ENCODE data around the gene PCK1. TPM values are rescaled to one million over a fixed set of nuclear protein-coding genes. Genes with fewer than 3 reads are reported as not detected.

PCK1 gene
- total RNA-seq, 1 experiment from 2014 or later, result not detected

GRCh38 chr20:57571782-57572416, 11.0 kb downstream of the PCK1 start:
- H2BK120ac ChIP-seq (ENCODE audit: low read depth, low read length, poor library complexity, severe bottlenecking), result no peak overlapping the region
- no peaks in the 10 kb centered on the region; a peak in 1 of 7 replicates for H3K36me3 Mint-ChIP-seq (ENCODE audit: insufficient read depth in 1 of 3, low read depth in 3 of 3)
- H4K20me1 ChIP-seq (ENCODE audit: control insufficient read depth, insufficient read depth, insufficient read length), result no peaks in the 10 kb centered on the region
- no peak overlapping the region for H4K91ac ChIP-seq (ENCODE audit: insufficient read length, low read depth, low read length)
- H3K14ac ChIP-seq (ENCODE audit: insufficient read depth, low read length), result peak overlapping the region; percentile 31; the same call in 1 of the 2 replicates
- no peaks in the 10 kb centered on the region for H3K9me3 ChIP-seq (ENCODE audit: control insufficient read depth, low read depth, low read length)
- no peak overlapping the region for H2BK12ac ChIP-seq (ENCODE audit: insufficient read length, low read depth, low read length)
- no peaks in the 10 kb centered on the region for H3K9me3 Mint-ChIP-seq
- H3K27me3 Mint-ChIP-seq (ENCODE audit: low read depth), result peaks cover 17% of the 10 kb centered on the region
- no peaks in the 10 kb centered on the region; the same call in 1 of the 2 replicates for H3K4me1 ChIP-seq (ENCODE audit: insufficient read depth, low read length)
- no peak overlapping the region for H3K4me3 Mint-ChIP-seq
- no peak overlapping the region; a peak in 1 of 7 replicates for H3K27ac Mint-ChIP-seq
- H3K56ac ChIP-seq (ENCODE audit: insufficient read length, low read depth, low read length), result no peak overlapping the region
- H3K79me1 ChIP-seq (ENCODE audit: insufficient read depth, low read depth, low read length, poor library complexity, severe bottlenecking), result no peaks in the 10 kb centered on the region
- H2BK15ac ChIP-seq (ENCODE audit: low read depth, low read length), result no peak overlapping the region
- H3K27me3 ChIP-seq (ENCODE audit: insufficient read depth, low read length), result no peaks in the 10 kb centered on the region; the same call in none of the 2 replicates
- no peak overlapping the region for H3K27ac ChIP-seq (ENCODE audit: insufficient read length, low read depth, low read length)
- H3K23ac ChIP-seq (ENCODE audit: insufficient read length, low read depth, low read length), result no peak overlapping the region
- H3K23me2 ChIP-seq (ENCODE audit: insufficient read length, low read depth, low read length, poor library complexity, severe bottlenecking), result no peaks in the 10 kb centered on the region
- no peak overlapping the region for H4K8ac ChIP-seq (replicated peaks; ENCODE audit: insufficient read length, low read depth, low read length)
- peaks cover 15 to 17% of the 10 kb centered on the region in 2 experiments for H3K4me1 Mint-ChIP-seq
- H2AFZ ChIP-seq (ENCODE audit: low read length), result no peak overlapping the region
- no peak overlapping the region for H3K18ac ChIP-seq (ENCODE audit: insufficient read length, low read depth, low read length)
- WGBS (ENCODE audit: extremely low coverage, insufficient read length, low lambda C conversion rate), result no CpG with 5 or more reads among the region's 3 CpGs
- H2AK5ac ChIP-seq (ENCODE audit: insufficient read length, low read length), result no peak overlapping the region
- no peak overlapping the region for H3K4ac ChIP-seq (ENCODE audit: low read depth, low read length)
- no peak overlapping the region for H3K4me2 ChIP-seq (ENCODE audit: insufficient read depth, insufficient read length, low read length)
- H3T11ph ChIP-seq (ENCODE audit: low read length), result no peak overlapping the region
- no peak overlapping the region for H4K5ac ChIP-seq (ENCODE audit: insufficient read length, low read depth, low read length)
- no peak overlapping the region for H2BK5ac ChIP-seq (ENCODE audit: insufficient read length, low read length)
- H3K79me2 ChIP-seq (ENCODE audit: insufficient read depth, low read length), result no peaks in the 10 kb centered on the region
- H3K9ac ChIP-seq (ENCODE audit: extremely low read depth, insufficient read length, low read length), result no peak overlapping the region
- H2BK20ac ChIP-seq (ENCODE audit: low read depth, low read length, poor library complexity, severe bottlenecking), result no peak overlapping the region
- no peak for TF ChIP-seq CTCF (conservative IDR thresholded peaks at IDR 0.05)
- no peak for DNase-seq

All from H9 (cell line).